Neural cell (in vitro differentiated cells): Measurements from ENCODE around the gene SH3PXD2B.

ENCODE experiments used
- EP300 ChIP-seq: fragments of 450-650 bp; conservative IDR thresholded peaks from 2 replicates; pipeline ENCODE4 v1.6.1; 2014; ENCODE audit warnings: antibody characterized with exemption, mild to moderate bottlenecking, moderate library complexity; ENCODE audit not compliant: poor library complexity, severe bottlenecking
- EZH2 ChIP-seq: fragments of 200-600, 300-800 bp; shearing (Covaris generic), sonication (generic); IDR thresholded peaks from 2 replicates; pipeline ENCODE4 v1.6.1; 2014; ENCODE audit warnings: antibody characterized with exemption, low read length, borderline replicate concordance, mild to moderate bottlenecking; ENCODE audit not compliant: insufficient read depth, poor library complexity, severe bottlenecking
- POLR2AphosphoS5 ChIP-seq: IDR thresholded peaks from 2 replicates; pipeline ENCODE4 v1.6.1; 2012
- SMC3 ChIP-seq: fragments of 450-650 bp; conservative IDR thresholded peaks from 2 replicates; pipeline ENCODE4 v1.6.1; 2014; ENCODE audit warnings: antibody characterized with exemption, mild to moderate bottlenecking, moderate library complexity; ENCODE audit not compliant: poor library complexity
- TAF1 ChIP-seq: IDR thresholded peaks from 2 replicates; pipeline ENCODE4 v1.6.1; 2012; ENCODE audit warnings: low read depth
- TF ChIP-seq, protein P1 (sequence below): IDR thresholded peaks from 2 replicates; pipeline ENCODE4 v1.6.1; 2012; ENCODE audit warnings: borderline replicate concordance
- TF ChIP-seq, protein P2 (sequence below): fragments of 450-650 bp; IDR thresholded peaks from 2 replicates; pipeline ENCODE4 v1.5.1; 2014; ENCODE audit warnings: antibody characterized with exemption, mild to moderate bottlenecking, moderate library complexity; ENCODE audit not compliant: poor library complexity, severe bottlenecking

DNA sequence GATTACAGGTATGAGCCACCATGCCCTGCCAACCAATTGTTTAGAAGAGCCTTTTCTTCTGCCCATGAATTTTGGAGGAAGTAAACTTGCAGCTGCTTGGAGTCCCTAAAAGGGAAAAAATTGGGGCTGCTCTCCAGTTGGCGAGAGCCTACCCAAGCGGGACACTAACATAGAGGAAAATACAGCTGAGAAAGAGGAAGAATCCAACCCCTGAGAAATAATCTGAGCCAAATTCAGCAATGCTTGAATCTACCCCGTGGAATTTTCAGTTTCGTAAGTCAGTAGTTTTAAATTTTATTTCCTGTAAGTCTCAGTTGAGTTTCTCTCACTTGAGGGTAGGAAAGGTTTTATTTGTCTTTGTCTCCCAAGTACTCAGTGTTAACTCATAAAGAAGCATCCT, 140.4 kb downstream of the SH3PXD2B start:
- TF ChIP-seq, protein P1, sequence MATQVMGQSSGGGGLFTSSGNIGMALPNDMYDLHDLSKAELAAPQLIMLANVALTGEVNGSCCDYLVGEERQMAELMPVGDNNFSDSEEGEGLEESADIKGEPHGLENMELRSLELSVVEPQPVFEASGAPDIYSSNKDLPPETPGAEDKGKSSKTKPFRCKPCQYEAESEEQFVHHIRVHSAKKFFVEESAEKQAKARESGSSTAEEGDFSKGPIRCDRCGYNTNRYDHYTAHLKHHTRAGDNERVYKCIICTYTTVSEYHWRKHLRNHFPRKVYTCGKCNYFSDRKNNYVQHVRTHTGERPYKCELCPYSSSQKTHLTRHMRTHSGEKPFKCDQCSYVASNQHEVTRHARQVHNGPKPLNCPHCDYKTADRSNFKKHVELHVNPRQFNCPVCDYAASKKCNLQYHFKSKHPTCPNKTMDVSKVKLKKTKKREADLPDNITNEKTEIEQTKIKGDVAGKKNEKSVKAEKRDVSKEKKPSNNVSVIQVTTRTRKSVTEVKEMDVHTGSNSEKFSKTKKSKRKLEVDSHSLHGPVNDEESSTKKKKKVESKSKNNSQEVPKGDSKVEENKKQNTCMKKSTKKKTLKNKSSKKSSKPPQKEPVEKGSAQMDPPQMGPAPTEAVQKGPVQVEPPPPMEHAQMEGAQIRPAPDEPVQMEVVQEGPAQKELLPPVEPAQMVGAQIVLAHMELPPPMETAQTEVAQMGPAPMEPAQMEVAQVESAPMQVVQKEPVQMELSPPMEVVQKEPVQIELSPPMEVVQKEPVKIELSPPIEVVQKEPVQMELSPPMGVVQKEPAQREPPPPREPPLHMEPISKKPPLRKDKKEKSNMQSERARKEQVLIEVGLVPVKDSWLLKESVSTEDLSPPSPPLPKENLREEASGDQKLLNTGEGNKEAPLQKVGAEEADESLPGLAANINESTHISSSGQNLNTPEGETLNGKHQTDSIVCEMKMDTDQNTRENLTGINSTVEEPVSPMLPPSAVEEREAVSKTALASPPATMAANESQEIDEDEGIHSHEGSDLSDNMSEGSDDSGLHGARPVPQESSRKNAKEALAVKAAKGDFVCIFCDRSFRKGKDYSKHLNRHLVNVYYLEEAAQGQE: no peak
- TF ChIP-seq POLR2AphosphoS5: no peak
- TF ChIP-seq SMC3: no peak
- TF ChIP-seq TAF1: no peak
- no peak for TF ChIP-seq EZH2
- TF ChIP-seq, protein P2, sequence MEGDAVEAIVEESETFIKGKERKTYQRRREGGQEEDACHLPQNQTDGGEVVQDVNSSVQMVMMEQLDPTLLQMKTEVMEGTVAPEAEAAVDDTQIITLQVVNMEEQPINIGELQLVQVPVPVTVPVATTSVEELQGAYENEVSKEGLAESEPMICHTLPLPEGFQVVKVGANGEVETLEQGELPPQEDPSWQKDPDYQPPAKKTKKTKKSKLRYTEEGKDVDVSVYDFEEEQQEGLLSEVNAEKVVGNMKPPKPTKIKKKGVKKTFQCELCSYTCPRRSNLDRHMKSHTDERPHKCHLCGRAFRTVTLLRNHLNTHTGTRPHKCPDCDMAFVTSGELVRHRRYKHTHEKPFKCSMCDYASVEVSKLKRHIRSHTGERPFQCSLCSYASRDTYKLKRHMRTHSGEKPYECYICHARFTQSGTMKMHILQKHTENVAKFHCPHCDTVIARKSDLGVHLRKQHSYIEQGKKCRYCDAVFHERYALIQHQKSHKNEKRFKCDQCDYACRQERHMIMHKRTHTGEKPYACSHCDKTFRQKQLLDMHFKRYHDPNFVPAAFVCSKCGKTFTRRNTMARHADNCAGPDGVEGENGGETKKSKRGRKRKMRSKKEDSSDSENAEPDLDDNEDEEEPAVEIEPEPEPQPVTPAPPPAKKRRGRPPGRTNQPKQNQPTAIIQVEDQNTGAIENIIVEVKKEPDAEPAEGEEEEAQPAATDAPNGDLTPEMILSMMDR: no peak
- TF ChIP-seq EP300: no peak
